IPS-18c (cell line): ENCODE data around the gene IGSF9B.

Experiments used
- H3K4me3 ChIP-seq: 2 replicates; pipeline ENCODE4 v1.7.0; 2013; ENCODE audit warnings: low read depth, mild to moderate bottlenecking, low read length, moderate library complexity; ENCODE audit not compliant: insufficient read depth
- H3K9me3 ChIP-seq: one replicate; pipeline ENCODE4 v1.6.1; 2013; ENCODE audit warnings: mild to moderate bottlenecking, low read length, moderate library complexity; ENCODE audit not compliant: control insufficient read depth, insufficient read depth

Gene IGSF9B

DNA sequence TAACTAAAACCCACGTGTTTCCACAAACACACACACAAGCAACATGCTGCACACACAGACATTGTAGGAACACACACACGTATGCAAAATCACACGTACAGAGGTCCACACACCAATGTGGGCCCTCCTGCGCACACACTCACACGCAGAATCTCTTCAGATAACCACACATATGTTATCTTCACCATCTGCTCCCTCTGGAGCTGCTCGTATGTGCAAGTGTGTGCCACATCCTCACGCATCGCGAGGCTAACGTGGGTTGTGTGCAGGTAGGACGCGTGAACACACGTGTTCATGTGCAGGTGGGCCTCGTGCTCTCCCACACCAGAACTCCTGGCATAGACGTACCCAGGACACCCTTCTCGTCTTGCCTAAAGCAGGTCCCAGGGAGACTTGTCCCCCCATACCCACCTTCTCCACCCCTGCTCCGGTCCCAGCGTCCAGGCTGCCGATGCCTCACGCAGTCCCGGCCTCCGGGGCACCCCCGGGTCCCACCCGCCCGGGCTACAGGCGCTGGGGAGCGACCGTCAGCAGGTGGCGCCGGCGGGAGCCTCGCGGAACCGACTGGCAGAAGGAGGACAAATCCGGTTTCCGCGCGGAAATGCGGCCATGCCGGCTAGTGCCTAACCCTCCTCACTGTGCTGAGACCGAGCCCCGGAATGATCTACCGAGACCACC, 10.3 kb upstream of the IGSF9B start:
- Histone ChIP-seq H3K9me3 (no peaks in the 10 kb centered on the region), H3K4me3 (no peak overlapping the region)

DNA sequence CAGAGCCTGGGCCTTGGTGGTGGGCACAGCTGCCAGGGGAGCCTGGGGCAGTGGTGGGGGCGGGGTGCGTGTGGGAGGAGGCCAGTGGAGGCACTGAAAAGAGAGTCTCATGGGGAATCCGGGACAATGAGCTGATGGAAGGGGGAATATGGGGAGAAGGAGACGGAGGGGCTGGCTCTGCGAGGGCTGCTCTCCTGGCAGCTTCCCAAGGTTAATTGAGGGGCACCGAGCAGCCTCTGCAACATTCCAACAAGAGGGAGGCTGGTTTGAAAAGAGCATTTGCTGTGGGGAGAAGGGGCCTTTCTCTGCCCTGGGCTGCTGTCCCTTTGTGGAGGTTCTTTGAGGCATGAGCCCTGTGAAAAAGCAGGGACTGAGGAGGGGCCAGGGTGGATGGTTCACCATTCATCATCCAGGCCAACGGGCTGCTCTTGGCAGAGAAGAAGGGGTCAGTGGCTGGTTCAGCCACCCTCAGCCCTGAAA, 9.4 kb upstream of the IGSF9B start:
- no peaks in the 10 kb centered on the region for H3K9me3 ChIP-seq
- no peak overlapping the region for H3K4me3 ChIP-seq

DNA sequence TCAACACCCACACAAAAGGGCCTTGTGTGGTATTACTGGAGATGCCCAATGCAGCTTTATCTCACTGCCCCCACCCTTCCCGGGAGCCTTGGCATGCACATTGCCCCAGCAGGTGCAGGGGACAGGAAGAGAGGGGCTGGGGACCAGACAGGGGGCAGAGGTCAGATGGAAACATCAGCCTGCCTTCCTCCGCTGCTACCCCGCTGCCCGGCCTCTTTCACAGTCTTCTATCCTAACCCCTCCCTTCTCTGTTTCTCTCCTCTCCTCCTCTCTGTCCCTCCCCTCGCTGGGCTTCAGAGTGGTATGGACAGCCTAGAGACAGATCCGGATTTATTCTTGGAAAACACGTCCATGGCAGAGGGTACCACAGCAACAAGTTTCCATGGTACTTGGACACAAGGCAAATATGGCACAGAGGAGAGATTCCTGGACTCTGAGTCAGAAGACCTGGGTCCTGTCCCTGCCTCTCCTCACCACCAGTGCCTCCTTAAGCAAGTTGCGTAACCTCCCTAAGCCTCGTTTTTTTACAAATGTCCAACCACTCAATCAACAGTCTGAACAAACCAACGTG, 8.3 kb upstream of the IGSF9B start:
- Histone ChIP-seq H3K4me3 (no peak overlapping the region), H3K9me3 (no peaks in the 10 kb centered on the region)

DNA sequence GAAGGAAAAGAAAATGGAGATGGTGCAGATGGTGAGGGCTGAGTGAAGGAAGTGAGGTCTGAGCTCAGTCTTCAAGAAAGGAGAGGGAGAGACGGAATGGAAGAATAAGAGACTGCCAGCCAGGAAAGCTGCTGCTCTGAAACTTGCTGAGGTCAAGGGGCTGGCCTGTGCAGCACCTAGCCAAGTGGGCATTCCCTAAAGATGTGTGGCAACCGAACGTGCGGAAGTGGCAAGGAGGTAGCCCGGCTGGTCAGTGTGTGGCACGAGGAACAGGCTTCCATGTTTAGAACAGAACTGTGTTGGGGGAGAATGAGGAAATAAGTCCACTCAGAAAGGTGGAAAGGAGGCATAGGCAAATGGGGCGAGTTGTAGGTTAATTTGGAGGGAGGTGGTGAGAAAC, 7.6 kb upstream of the IGSF9B start:
- Histone ChIP-seq H3K4me3 (no peak overlapping the region), H3K9me3 (no peaks in the 10 kb centered on the region)

DNA sequence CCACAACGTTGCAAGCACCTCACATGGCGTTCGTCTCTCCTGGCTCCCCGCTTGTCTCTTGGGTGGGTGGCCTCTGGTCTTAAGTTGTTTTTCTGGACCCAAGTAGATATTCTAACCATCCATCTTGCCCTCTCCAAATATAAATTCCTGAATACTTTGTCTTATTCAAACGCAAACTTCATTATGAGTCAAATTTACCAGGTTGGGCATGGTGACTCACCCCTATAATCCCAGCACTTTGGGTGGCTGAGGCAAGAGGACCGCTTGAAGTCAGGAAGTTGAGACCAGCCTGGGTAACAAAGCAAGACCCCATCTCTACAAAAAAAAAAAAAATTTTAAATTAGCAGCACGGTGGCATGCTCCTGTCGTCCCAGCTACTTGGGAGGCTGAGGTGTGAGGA, 5.1 kb upstream of the IGSF9B start:
- no peak overlapping the region for H3K4me3 ChIP-seq
- no peaks in the 10 kb centered on the region for H3K9me3 ChIP-seq

DNA sequence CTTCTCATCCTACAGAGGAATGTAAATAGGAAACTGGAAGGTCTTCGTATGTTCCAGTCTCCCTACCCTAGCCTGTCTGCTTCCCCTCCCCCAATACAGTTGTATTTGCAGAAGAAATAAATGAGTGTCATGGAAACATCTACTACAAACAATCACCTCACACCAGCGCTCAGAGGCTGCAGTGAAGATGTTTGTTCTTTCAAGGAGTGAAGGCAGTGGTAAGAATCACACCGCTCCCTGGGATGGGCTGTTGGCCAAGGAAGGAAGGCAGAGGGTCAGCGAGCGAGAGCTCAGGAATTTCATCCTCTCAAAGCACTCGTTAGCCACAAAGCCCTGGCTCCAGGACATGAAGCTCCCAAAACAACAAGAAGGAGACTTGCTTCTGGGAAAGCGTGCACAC, 1.1 kb upstream of the IGSF9B start:
- Histone ChIP-seq H3K9me3 (no peaks in the 10 kb centered on the region), H3K4me3 (peak overlapping the region; percentile 94; the same call in 1 of the 2 replicates)

DNA sequence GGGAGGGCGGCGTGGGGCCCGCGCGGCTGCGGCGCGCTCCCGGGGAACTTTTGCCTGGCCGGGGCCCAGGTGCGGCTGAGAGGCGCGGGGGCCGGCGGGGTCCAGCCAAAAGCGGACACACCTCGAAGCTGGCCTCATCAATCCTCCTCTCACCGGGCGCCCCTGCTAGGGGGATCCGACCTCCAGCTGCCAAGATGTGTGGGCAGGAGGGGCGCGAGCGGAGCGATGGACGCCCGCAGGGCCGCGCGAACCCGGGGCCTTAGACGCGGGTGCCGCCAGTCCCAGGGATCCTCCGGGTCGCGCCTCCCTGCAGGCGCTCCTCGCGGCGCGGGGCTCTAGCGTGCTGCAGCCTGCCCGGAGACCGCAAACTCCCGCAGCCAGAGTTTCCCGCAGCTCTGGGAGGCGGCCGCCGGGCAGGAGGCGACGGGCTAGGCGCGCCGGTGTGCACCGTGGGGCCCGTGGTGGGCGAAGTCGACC, 785 bp downstream of the IGSF9B start:
- H3K9me3 ChIP-seq, result no peaks in the 10 kb centered on the region
- peak overlapping the region; percentile 94 for H3K4me3 ChIP-seq

DNA sequence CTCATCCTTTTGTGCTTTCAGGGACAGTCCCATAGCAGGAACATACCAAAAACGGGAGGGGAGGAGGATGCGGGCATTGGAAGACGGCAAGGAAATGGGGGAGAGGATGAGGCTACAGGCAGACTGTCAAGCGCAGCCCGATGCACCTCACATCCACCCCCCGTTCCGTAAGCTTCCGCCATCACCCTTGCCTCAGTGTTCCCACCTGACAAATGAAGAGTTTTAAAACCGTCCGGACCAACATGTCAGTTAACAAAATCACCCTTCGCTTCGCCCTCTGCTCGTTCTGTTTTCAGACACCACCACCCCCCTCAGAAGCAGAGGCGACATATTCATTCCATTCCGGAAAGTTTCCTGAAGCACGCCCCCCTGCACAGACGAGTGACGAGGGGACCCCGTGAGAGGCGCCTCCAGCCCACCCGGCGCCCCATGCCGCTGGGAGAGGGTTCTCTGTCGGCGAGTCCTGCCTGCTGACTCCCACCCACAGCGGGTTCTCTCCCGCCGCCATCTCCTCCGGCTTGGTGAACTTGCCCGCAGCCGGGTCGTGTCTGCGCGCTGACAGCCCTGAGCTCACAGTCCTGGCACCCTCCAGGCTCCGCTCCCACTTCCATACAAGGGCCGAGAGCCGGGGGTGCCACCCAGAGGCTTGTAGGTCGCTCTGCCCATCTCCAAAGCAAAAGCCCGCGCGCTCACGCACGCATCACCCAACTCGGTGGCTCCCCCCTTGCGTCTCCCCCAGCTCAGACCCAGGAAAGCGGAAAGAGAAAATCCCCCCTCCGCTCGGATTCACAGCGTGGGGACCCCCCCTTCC, 1.5 kb downstream of the IGSF9B start:
- Histone ChIP-seq H3K4me3 (peak overlapping the region; percentile 34), H3K9me3 (no peaks in the 10 kb centered on the region)

DNA sequence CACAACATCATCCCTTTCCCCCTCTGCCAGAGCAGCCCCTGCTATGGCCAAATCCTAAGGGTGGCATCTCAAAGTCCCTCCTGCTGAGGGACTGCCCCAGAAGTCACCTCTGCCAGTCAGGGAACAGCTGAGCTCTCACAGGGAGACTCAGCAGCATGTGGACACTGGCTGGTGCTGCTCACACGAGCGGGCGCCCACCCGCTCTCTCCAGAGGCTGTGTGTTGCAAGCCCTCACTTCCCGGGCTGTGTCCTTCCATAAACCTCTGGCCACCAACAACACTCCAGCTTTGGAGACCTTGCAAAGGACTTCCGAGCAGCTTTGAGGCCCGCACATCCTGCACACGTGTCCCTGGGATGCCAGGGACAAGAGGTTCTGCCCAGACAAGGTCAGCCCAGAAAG, 2.8 kb downstream of the IGSF9B start:
- Histone ChIP-seq H3K4me3 (no peak overlapping the region), H3K9me3 (no peaks in the 10 kb centered on the region)

DNA sequence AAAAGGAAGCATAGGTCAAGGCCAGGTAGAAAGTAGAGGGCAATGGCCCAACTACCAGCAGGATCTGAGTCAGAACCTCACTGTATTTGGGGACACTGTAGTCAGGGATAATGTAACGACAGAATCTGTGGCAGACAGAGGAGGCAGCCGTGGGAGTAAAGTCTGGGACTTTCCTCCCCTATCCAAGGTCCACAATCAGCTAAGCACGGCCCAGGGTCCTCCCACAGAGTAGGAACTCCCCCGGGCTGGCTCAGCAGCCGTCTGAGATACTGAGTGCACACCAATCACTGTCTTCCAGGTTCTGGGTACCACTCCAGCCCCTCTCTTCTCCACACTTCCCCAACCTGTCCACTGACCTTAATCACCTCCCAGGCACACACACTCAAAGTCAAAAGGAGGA, 3.2 kb downstream of the IGSF9B start:
- Histone ChIP-seq H3K4me3 (no peak overlapping the region; the same call in 1 of the 2 replicates), H3K9me3 (no peaks in the 10 kb centered on the region)

DNA sequence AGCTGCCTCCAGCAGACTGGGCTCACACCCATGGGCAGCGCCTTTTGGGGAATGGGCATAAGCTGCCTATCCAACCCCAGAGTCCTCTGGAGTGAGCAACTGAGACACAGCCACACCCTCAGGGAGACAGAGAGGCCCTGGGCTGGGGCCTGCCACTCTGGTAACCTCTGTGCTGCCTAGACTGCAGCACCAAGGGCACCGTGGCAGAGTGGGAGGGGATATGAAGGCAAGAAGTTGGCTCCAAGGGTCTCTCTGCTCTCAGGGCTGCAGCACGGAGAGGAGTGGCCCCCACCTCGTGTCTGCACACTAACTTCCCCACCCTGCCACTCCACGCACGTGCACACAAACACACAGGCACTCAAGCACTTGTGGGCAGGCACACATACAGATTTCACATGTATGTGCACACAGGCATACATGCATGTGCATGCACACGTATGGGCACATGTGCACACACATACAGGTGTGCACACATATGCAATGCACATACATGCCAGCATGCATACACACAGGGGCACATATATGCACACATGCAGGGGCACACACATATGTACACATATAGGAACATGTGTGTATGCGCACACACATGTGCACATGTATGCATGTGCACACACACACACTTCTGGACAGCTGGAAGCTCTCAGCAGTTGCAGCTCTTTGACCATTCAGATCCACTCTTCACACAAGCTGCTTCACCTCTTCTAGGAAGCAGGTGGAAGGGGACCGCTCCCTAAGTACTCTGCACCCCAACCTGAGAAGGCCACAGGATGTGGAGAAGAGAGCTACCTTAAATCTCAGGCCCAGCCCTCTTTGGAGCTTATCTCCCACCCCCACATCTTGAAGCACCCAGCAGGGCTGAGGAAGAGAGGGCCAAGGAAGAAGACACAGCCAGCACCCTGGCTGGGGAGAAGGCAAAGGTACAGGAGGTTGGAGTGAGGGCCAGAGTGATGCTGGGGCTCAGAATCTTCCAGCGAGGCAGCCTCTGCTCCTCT, 4.3 kb downstream of the IGSF9B start:
- Histone ChIP-seq H3K9me3 (no peaks in the 10 kb centered on the region), H3K4me3 (no peak overlapping the region; the same call in 1 of the 2 replicates)

DNA sequence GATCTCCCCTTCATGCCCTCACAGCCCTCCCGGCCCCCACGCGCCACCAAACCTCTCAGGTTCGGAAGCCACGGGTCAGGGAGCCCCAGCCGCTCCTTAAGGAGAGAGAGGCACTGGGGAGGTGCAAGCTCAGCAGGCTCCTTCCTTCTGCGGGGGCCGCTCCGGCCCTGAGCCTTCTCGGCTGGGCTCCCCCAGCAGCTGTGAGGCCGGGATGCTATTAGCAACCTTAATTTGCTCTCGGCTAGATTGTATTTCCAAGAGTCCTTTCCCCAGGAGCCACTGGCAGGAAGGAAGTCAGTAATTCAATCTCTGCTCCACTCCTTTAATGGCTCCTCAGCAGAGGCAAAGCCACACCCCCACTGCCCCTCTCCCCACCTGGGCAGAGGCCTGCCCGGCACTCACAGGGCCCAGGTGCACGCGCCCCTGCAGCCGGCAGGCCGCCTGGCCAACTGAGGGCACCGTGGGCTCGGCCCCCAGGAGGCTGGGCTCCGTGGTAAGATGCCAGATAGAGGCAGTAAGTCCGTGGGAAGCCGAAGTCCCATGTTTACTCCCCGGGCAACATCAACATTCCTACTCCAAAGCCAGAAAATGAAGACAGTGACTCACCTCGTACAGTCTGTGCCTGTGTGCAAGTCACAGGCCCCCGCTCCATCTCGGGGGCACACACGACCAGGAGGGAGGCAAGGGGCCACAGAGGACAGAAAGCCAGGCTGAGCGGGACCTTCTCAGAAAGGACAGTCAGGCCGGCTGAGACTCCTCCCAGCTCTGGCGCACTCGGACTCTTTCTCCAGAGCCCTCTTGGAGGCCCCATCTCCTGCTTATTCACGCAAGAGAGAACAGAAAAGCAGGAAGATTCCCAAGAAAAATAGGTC, 5.2 kb downstream of the IGSF9B start:
- H3K9me3 ChIP-seq, result no peaks in the 10 kb centered on the region
- H3K4me3 ChIP-seq, result no peak overlapping the region

DNA sequence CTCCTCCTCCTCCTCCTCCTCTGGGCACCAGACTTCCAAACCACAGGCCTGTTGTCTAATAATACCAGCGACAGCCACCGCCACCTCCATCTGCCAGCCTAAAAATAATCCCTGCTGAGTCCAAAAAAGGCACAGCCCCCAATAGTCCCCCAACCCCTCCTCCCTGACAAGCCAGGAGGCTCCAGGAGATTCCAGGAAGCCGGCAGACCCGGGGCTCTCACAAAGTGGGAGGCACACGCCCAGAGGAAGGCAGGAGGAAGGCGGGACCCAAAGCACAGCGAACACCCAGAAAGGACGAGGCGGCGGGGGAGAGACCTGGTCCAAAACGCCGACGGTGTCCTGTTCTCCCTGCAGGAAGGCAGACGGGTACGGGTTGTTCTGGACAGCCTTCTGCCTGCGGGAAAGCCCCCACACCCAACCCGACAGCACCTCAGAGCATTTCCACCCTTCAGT, 5.9 kb downstream of the IGSF9B start:
- no peak overlapping the region; the same call in 1 of the 2 replicates for H3K4me3 ChIP-seq

DNA sequence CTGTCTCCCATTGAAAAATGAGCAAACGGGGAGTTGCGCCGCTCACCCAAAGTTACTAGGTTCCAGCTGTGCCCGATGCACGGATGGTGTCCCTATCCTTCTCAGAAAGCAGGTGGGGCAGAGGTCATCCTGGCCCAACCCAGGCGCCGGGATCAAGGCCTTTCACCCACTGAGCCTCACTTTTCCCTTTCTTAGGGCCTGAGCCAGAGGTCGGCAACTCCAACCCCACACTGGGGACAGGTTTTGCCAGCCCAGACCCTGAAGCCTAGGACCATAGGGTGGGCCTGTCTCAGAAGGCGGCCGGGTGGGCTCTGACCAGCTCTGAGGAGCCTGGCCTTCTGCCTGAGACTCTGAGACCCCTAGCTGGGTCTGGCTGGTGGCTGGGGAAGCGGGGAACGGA, 6.3 kb downstream of the IGSF9B start:
- H3K9me3 ChIP-seq, result no peaks in the 10 kb centered on the region
- no peak overlapping the region; the same call in 1 of the 2 replicates for H3K4me3 ChIP-seq

More for the DNA sequence above, 5.9 kb downstream of the IGSF9B start:
- no peaks in the 10 kb centered on the region for H3K9me3 ChIP-seq

DNA sequence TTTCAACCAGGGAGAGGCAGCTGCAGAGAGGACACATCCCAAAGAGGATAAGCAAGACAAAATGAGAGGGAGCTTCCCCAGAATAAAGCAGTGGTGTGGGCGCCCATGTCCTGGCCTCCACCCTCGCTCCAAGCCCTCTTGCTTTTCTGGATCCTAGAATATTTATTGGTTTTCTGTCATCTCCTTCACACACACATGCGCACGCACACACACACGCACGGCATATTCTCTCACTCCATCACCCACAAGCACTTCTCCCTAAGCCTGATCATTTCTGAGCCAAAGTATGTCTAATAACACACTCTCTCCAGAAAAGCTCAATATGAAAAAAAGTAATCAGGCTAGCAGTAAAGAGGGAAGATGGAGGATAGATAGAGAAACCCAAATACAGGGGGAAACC, 7.6 kb downstream of the IGSF9B start:
- Histone ChIP-seq H3K9me3 (no peaks in the 10 kb centered on the region), H3K4me3 (no peak overlapping the region)

DNA sequence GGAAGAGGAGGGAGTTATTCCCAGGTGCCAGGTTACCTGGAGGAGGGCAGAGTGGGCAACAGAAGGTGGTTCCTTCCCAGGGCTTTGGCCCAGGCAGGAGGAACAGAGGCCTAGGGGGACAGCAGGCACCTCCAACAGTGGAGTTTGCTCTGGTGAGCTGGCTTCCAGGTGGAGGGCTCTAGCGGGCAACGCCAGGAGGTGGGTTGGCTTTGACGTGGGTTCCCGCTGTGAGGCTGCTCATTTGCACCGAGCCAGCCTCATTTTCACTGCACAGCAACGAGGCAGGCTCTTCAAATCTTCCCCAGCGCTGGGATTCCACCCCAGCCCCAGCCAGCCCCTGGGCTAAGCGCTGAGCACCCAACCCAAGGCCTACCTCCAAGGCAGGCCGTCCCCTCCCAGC, 8.1 kb downstream of the IGSF9B start:
- H3K9me3 ChIP-seq, result no peaks in the 10 kb centered on the region
- H3K4me3 ChIP-seq, result no peak overlapping the region
